ENCODE data around the gene TMEM164.
A peak's percentile ranks its signal among the peaks of the same experiment; 100 is the strongest.

TMEM164 gene

GRCh38 chrX:110103344-110103743, 100.4 kb downstream of the TMEM164 start:
- peak overlapping the region; percentile 50 for H3K27ac ChIP-seq
- TF ChIP-seq, protein P1, sequence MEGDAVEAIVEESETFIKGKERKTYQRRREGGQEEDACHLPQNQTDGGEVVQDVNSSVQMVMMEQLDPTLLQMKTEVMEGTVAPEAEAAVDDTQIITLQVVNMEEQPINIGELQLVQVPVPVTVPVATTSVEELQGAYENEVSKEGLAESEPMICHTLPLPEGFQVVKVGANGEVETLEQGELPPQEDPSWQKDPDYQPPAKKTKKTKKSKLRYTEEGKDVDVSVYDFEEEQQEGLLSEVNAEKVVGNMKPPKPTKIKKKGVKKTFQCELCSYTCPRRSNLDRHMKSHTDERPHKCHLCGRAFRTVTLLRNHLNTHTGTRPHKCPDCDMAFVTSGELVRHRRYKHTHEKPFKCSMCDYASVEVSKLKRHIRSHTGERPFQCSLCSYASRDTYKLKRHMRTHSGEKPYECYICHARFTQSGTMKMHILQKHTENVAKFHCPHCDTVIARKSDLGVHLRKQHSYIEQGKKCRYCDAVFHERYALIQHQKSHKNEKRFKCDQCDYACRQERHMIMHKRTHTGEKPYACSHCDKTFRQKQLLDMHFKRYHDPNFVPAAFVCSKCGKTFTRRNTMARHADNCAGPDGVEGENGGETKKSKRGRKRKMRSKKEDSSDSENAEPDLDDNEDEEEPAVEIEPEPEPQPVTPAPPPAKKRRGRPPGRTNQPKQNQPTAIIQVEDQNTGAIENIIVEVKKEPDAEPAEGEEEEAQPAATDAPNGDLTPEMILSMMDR (conservative IDR thresholded peaks at IDR 0.05), result no peak
- TF ChIP-seq ZFX (IDR thresholded peaks at IDR 0.05), result no peak

DNA sequence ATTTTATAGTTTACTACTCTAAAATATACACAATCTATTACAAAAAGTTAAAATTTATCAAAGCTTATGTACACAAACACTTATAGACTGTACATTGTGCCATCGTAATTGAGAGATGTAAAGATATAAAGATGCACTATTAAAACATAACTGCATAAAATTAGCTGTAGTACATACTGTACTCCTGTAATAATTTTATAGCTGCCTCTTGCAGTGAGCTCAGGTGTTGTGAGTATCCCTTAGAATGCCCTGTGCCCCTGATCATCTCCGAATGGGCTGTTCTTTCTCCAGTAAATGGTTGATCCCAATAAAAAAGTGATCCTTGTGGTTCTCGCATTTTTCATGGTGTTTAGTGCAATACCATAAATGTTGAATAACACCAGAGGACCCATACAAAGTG, 101.2 kb downstream of the TMEM164 start:
- no peak overlapping the region for H3K27ac ChIP-seq
- TF ChIP-seq, protein P1 (conservative IDR thresholded peaks at IDR 0.05), result no peak
- TF ChIP-seq ZFX (IDR thresholded peaks at IDR 0.05), result no peak

- no peak overlapping the region for H3K27ac ChIP-seq
- TF ChIP-seq ZFX (IDR thresholded peaks at IDR 0.05), result no peak
- TF ChIP-seq, protein P1 (conservative IDR thresholded peaks at IDR 0.05), result no peak
These were observed 105.5 kb downstream of the TMEM164 start for GRCh38 chrX:110108381-110108821.

DNA sequence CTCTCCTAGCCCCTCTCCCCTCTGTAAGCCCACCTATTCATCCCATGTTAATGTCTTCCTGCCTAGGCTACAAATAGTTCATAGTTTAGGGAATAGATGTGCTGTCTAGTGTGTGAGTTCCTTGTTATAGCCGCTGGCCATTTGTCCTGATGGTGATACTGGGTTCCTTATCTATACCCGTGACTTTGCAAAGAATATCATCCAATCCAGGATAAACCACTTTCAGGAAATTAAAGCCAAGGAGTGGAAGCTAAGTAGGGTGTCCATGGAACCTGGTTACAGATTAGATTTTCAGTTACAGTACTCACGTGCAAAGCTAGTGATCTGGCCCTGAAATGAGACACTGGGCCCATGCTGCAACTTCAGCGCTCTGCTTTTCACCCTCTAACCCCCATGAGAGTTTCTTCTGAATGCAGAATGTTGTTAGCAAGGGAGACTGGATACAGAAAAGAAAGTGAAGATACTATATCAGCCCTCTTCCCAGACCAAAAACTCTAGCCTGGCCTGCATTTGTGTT, 111.4 kb downstream of the TMEM164 start:
- TF ChIP-seq, protein P1 (conservative IDR thresholded peaks at IDR 0.05), result no peak
- no peak for TF ChIP-seq ZFX (IDR thresholded peaks at IDR 0.05)
- H3K27ac ChIP-seq, result no peak overlapping the region

DNA sequence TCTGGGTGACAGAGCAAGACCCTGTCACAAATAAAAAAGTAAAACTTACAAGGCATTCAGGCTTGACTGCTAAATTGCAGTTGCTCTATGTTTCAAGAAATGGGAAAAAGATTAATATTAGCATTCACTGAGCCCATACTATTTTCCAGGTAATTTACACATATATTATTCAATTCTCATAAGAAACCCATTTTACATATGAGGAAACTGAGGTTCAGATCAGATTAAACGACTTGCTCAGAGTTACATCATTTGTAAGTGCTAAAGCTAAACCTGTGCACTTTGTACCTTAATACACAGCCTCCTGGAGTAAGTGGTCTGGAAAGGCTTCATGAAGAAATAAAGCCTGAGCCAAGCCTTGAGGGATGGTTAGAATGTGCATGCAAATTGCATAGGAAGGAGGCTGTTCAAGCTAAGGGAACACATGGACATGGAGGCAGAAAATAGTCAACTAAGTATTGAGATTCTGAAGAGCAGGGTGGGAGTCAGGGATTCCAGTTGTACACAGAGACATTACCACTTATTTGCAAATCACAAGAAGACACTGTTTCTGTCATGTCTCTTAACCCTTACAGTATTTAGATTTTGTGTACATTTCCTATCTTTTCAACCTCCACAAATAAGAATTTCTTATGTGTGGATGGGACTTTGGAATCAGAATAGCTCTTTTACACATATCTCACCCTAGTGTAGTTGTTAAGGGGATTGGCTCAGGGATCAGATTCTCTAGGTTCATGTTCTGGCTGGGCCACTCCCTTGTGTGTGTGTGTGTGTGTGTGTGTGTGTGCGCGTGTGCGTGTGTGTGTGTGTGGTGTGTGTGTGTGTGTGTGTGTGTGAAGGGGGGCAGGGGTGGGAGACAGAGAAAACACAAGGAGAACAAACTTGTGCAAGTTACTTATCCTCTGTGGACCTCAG, 113.4 kb downstream of the TMEM164 start:
- H3K27ac ChIP-seq, result no peak overlapping the region
- TF ChIP-seq, protein P1 (conservative IDR thresholded peaks at IDR 0.05), result no peak
- TF ChIP-seq ZFX (IDR thresholded peaks at IDR 0.05), result no peak

DNA sequence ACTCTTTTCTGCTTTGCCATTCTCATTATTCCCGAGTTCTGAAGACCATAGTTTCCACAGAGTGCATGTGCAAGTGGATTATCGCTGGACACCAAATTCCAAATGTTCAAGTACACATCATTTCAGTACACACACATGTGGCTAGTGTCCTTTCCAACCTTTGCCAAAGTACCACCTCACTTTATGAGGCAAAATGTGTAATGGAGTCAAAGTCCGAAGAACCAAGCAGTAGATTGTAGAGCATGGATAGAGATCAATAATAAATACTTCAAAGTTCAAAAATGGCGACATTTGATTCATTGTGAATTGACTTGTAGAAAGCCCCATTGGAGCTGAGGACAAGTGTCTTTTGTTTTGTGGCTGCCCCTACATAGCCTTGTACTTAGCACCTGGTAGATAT, 115.6 kb downstream of the TMEM164 start:
- TF ChIP-seq ZFX (IDR thresholded peaks at IDR 0.05), result no peak
- TF ChIP-seq, protein P1 (conservative IDR thresholded peaks at IDR 0.05), result no peak
- no peak overlapping the region for H3K27ac ChIP-seq

GRCh38 chrX:110119480-110119879, 116.6 kb downstream of the TMEM164 start:
- no peak for TF ChIP-seq ZFX (IDR thresholded peaks at IDR 0.05)
- TF ChIP-seq, protein P1 (conservative IDR thresholded peaks at IDR 0.05), result no peak
- H3K27ac ChIP-seq, result peak overlapping the region; percentile 37; the same call in 1 of the 2 replicates

Data from C4-2B (cell line).